Left cardiac atrium (tissue), 4 donors: ENCODE data around the gene RFC1. TPM values are rescaled to one million over a fixed set of nuclear protein-coding genes. Genes with fewer than 3 reads are reported as not detected.
A peak's percentile ranks its signal among the peaks of the same experiment; 100 is the strongest.
"Not testable (repeated sequence)": the region's sequence is repeated elsewhere in the genome, so short reads cannot be mapped to it uniquely, and the experiment has no call there.

Experiments
- ATAC-seq, 2 donors: fragments of 200-7000 bp; cut with Tn5 transposase; one replicate each; pipeline ENCODE4 v1.9.1; 2020; ENCODE audit warnings: mild to moderate bottlenecking in 2 of 2, moderate library complexity in 2 of 2
- DNase-seq: peaks from one replicate; pipeline ENCODE4 v3.0.0-alpha.2; 2020
- intact Hi-C, 2 donors: fragments of 100-400 bp; cut with DNase I; formaldehyde crosslinking; loops; one replicate each; pipeline versions ENCODE4 v1.14.1 to v1.15.1; 2022 to 2023
- total RNA-seq, 2 donors: library from RNA; stranded (reverse); fragmentation: NEBNext Ultra II Directional; extraction: Animal tissue kit (Norgen Biotek cat#: 25700); gene quantifications; one replicate each; pipeline ENCODE4 v1.2.1, GENCODE V29; 2021
- donor health status: DM: no; HTN: yes; CAD: no.
- donor health status: DM: no; HTN: yes; CAD: no; lungs with severe emphysema.
- donor health status: DM: yes; HTN: yes; CAD: no.
- donor health status: Dilated cardiomyopathy.

Gene RFC1
- total RNA-seq, 2 donors from 2014 or later = 25.8 to 26.3 TPM

DNA sequence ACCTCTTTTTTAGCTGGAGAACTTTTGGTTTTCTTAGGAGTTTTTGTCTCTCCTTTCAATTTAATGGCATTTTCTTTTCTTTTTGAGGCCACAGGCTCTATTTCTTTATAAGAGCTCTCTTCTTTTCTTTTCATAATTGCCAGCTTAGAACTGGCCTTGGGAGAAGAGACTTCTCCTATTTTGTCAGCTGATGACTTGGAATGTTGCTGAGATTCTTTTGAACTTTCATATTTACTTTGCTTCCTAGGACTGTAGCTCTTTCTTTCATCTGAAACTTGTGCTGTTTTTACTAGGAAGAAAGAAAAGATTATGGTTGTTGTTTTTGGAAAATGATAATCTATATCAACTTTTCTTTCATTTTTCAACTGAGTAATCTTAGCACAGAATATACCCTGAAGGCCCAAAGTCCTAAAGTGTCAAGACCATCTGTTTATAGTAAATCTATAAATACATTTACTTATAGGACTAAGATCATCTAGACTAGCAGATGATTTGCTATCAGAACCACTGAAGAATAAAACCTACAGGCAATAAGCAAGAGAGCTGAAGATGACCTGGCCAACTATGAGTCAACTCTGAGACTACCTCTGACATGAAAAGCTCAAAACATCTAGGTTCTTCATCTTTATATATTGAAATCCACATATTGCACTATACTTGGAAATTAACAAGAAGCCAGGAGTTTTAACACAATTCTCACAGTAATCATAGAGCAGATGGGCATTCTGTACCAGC is 45.6 kb downstream of the RFC1 start:
- ATAC-seq = peak in 1 of 2 donors; percentile 30
- intact Hi-C loops = no loop called here
- no peak for DNase-seq

DNA sequence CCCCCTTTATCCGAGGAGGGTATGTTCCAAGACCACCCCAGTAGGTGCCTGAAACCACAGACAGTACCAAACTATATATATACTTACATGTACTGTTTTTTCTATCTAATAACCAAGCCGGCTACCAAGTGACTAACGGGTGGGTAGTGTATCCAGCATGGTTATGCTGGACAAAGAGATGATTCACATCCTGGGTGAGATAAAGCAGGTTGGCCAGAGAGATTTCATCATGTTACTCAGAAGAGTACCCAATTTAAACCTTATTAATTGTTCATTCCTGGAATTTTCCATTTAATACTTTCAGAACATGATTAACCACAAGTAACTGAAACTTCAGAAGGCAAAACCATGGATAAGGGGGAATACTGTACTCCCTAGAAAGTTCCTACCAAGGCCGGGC is 46.5 kb downstream of the RFC1 start:
- ATAC-seq (peak in 1 of 2 donors; percentile 86), DNase-seq (no peak)
- intact Hi-C loops = loop anchor here in 1 of 2 donors (10.0 kb wide), 1 partner anchor 125 kb away; no protein-coding TSS in a partner anchor

DNA sequence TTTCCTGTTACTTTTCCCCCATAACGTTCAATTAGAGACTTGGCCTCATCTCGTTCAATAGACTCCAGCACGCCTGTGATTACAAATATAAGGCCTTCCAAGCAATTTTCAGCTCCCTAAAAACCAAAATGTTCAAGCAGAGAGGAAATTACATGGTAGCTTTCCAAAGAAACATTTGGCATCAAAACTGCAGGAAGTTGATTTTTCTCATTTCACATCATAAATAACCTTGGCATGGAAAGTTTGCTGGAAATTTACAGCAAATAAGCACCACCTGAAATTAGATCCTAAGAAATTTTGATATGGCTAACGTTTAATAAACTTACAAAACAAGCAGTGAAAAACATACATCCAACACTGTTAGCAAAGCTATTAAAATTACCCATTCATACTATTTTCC is 53.3 kb downstream of the RFC1 start:
- DNase-seq = no peak
- intact Hi-C loops = loop anchor here in 1 of 2 donors (10.0 kb wide), 1 partner anchor 132 kb away; no protein-coding TSS in a partner anchor
- ATAC-seq = no peak

DNA sequence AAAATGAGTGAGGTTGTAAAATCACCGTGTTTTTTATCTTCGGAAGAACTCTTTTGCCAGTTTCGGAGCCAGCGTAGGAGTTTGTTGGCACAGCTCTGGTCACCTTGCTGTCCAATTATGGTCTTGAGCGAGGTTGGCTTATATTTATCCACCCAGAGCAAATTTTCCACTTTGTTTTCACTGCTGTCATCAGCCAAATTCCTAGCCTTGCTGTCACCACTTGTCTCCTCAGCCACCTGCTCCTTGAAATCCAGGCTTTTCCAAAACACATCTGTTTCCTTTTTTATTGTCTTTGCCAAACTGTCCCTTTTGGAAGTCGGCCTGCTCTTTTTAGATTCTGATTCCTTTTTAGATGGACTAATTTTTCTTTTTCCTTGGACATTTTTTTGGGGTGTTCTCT is 57.6 kb downstream of the RFC1 start:
- intact Hi-C loops = no loop called here
- DNase-seq (no peak), ATAC-seq (peak; percentile 73 to 77)

DNA sequence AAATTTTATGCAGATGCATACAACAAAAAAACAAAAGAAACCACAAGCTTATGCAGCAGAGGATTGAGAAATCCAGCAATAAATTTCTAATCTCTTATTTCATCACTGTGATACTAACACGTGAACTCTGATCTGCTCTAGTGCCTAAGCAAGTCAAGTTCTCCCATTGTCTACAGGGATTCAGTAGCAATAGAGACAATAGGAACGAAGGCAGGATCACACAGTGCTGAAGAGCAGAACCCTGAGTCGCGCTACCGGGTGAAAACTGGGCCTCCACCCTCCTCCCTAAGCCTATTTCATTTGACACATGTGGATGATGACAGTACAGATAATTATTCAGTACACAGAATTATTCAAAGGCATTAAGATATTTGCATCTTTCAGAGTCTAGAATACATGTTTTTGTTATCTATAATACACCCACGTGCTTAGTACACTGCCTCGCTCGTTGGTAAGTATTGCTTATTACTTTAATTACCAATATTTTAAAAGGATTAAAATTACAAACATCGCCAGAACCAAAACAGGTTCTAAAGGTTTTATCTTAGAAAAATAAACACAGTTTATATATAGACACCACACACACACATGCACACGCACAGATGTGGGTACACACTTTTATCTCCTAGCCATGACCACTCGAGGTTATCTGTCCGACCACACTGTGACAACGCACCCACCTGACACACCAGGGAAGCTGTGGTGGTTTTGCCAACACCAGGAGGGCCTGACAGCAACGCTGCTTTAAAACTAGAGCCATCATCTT is 60.1 kb downstream of the RFC1 start:
- peak; percentile 71 to 80 for ATAC-seq
- intact Hi-C loops = no loop called here
- DNase-seq = no peak

DNA sequence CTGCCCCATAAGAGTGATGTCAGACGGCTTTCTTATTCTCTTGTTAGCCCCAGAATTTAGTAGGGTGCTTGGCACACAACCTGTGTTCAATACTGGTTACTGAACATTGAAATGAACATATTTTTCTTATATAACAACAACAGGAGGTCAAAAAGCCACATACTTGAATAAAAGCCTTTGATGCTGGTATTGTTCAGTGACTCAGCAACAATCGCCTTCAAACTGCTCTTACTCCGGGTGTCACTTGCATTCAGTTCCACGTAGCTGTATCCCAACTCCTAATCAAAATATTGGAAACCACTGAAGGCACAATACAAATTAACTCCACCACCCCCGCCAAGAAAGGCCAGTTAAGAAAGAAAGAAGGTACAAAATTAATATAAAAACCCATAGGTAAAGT is 61.5 kb downstream of the RFC1 start:
- no peak for DNase-seq
- ATAC-seq = no peak
- intact Hi-C loops = no loop called here

DNA sequence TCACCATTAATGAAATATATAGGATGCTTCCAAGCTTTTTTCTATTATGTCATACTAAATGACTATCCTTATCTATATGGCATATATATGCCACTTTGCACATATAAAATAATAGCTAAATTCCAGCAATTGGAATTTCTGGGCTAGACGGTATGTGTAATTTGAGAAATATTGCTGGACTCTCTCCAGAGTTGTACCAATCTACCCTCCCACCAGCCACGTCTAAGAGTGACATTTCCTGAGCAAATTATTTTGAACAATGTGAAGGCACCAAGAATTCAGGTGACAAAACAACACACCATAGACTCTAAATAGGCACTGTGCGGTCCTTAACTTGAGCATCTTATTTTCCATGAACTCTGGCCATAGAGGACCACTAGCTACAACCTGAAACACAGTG is 62.3 kb downstream of the RFC1 start:
- ATAC-seq (no peak), DNase-seq (no peak)
- intact Hi-C loops = no loop called here

DNA sequence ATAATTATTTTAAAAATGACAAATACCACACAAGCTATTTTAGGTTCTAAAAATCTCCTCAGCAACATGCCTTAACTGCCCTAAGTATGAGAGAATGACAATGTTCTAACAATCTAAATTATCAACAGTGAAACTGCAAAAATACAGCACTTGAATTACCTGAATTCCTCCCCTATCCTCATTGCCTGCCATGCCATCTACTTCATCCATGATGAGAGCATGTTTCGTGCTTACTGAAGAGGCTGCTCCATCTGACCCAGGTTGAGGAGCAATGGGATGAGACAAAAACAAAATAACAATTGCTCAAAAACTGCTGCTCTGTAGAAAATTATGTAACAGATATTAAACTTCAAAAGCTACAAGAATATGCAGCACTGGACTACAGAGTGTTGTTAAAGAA is 63.3 kb downstream of the RFC1 start:
- ATAC-seq (no peak), DNase-seq (no peak)
- intact Hi-C loops = no loop called here

DNA sequence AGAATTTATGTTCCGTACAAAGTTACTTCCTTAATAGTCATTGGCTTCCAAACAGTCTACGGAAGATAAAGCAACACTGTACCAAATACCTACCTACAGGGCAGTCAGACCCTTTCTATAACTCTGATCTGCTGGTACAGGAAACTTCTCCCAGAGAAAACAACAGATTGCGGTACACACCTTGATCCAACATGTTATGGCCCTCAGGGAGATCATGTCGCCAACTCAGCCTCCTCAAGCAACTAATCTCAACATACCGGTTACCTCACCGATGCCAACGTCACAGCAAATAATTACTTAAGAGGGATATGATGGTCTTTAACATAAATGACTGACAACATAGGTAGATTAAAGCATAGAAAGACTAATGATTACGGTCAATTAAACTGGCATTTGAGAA is 70.4 kb downstream of the RFC1 start:
- ATAC-seq = no peak
- intact Hi-C loops = no loop called here
- DNase-seq = no peak

DNA sequence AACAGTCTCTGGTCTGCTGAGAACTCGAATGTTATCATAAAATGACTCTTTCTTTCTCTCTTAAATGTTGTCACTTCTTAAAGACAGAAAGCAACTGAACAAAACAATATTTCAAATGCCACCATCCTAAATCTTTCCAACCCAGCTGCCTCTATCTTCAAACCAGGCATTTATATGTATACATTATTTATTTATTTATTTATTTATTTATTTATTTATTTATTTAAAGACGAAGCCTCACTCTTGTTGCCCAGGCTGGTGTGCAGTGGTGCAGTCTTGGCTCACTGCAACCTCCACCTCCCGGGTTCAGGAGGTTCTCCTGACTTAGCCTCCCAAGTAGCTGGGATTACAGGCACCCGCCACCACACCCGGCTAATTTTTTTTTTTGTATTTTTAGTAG is 73.7 kb downstream of the RFC1 start:
- ATAC-seq, DNase-seq, intact Hi-C loops: not testable (repeated sequence)

DNA sequence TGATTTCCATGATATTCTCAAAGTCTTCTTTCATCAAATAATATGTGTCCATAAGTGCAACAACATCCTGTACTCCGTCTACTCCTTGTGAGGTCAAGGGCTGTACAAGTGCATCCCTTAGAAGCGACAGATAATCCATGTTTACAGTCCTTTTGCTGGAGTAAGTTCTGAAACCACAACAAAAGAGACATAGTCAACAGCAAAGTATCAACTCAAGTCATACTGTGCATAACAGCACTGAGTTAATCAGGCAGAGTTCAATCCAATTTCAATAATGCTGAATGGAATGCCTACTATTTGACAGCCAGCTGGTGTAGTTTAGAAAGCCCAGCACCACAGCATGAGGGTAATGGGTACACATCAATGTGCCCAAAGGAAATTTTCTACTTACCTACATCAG is 74.5 kb downstream of the RFC1 start:
- intact Hi-C loops = no loop called here
- no peak for DNase-seq
- no peak for ATAC-seq

DNA sequence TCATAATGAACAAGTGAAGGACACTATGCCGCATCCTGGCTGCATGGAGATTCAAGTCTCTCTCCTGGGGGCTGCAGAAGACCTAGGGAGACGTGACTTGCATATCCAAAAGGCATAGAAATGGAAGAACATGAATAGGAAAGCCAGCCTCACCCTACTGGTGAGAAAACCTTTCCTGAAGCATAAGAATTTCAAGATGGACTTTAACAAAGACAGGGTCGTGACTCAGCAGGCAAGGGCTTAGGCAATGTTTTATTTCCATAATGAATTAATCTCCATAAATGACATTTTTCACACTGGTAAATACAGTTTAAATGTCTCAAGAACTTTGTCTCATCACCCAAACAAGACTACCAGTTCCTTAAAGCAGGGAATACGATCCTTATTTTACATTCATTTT is 78.9 kb downstream of the RFC1 start:
- DNase-seq (no peak), ATAC-seq (no peak)
- intact Hi-C loops = no loop called here

DNA sequence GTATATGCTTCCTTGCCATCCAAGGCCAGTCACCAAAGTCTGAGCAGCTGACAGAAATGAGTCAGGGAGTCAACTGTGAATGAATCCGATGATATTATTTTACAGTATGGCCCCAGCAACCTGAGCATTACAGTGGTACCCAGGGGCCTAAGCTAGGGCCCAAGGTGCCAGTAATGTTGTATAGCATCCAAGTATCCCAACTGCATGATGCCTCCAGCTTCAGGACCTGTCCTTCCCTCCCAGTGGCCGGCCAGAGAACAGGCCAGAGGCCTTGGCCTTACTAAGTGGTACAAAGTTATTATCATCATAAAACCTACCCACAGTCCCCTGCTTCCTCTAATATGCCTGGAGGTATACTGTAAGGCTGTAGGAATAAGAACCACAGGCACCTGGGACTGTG is 79.9 kb downstream of the RFC1 start:
- intact Hi-C loops = no loop called here
- no peak for DNase-seq
- no peak for ATAC-seq

DNA sequence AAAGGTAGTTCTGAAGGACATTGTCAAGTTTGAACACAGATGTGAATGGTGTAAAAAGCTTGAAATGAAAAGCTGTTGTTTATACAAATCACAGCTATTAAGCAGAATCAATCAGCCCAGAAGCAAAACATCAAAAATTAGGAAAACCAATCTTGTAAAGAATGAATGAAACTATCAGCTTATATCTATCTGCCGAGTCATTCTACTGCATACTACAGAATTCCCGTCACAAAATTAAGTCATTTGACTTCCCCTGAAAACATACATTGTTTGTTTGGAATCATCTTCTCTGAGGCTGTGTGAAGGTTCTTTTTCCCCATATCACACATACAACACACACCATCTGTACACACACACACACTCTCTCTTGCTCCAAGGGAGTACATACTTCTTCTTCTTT is 80.3 kb downstream of the RFC1 start:
- DNase-seq (no peak), ATAC-seq (no peak)
- intact Hi-C loops = no loop called here

DNA sequence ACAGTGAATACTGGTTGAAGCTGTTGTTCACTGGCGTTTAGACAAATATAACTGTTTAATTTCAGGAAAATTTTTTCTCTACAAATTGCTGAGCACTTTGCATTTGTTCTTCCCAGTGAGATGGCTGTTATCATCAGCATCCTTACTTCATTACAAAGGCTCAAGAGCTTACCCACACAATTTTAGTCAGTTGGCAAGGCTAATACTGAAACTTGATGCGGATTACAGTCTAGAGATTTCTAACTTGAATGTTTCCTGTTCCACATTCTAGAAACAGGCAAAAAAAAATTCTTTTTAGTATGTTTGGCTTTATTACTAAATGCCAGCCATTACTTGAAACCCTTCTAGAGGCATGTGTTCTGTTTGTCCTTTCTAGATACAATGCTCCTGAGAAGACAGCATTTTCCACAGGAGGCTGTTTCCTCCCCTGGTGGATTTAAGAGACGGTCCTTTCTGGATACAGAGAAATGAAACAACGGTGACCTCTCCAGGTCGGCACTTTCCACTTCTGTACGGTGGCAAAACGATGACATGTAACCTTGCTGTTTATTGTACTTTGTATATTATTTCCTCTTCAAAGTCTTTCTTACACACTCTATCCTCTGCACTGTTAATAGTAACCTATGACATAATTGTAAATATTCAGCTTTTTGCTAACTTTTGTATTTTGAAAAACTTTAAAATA is 80.9 kb downstream of the RFC1 start:
- no peak for DNase-seq
- no peak for ATAC-seq
- intact Hi-C loops = no loop called here

DNA sequence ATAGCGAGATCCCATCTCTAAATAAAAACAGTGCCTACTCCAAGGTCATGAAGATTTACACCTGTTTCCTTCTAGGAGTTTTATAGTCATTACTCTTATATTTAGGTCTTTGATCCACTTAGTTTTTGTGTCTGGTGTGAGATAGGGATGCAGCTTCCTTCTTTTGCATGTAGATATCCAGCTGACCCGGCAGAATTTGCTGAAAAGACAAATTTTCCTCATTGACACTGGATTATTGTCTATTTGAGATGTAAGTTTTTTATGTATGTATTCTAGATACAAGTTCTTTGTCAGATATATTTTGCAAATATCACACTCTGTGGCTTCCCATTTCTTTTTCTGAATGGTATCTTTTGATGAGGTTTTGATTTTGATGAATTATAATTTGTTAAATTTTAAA is 85.4 kb downstream of the RFC1 start:
- no peak for DNase-seq
- no peak for ATAC-seq
- intact Hi-C loops = no loop called here

DNA sequence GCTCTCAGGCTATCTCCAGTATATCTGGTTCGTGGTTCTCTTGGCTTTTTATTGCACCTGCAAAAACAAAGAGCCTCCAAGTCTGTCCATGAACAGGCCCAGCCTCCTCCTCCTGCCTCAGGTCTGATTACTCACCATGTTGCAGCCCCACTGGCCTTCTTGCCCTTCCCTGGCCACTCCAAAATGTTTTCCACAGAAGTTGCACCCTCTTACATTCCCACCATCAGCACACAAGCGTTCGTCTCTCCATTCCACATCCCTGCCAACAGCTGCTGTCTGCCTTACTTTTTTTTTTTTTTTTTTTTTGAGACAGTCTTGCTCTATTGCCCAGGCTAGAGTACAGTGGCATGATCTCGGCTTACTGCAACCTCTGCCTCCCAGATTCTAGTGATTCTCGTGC is 86.7 kb downstream of the RFC1 start:
- no peak for ATAC-seq
- intact Hi-C loops = no loop called here

DNA sequence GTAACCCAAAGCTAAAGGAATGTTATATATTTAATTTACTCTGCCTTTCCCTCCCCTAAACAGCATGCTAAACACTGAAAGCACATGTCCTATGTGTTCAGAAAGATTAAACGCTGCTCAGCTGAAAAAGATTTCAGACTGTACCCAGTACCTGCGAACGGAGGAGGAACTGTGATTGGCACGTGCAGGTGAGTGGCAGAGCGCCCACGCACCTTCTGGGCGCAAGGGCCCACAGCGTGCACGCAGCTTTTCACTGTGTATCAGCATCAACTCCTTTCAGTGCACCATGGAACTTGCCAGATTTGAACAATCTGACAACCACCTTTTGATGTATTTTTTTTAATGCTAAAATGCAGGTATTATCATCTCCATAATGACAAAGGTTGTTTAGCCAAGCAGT is 87.7 kb downstream of the RFC1 start:
- intact Hi-C loops = no loop called here
- DNase-seq (no peak), ATAC-seq (no peak)

More for the DNA sequence above, 86.7 kb downstream of the RFC1 start:
- no peak for DNase-seq

DNA sequence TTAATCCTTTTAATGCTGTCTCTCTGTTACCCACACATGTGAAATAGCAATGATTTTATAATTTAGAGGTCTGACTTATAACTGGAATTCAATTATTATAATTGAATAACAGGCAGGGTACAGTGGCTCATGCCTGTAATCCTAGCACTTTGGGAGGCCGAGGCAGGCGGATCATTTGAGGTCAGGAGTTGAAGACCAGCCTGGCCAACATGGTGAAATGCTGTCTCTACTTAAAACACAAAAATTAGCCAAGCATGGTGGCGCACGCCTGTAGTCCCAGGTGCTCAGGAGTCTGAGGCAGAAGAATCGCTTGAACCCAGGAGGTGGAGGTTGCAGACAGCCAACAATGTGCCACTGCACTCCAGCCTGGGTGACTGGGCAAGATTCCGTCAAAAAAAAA is 88.5 kb downstream of the RFC1 start:
- DNase-seq = not testable (repeated sequence)

DNA sequence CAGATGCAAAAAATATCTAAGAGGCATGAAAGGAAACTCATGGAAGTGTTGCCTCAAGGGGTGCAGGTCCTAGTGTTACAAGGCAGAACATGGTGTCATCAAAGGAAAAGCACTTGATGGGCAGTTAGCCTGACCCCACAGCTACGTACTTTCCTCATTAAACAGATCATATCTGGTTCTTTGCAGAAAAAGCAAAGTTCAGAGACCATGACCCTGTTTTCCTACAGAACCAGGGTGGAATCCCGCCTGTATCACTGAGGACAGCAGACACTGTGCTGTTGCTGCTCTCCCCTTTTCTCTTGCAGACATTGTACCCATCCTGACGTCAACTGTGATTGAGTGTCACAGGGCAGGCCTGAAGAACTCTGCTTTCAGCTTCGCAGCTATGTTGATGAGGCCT is 91.7 kb downstream of the RFC1 start:
- intact Hi-C loops = no loop called here
- DNase-seq = no peak
- no peak for ATAC-seq

More for the DNA sequence above, 88.5 kb downstream of the RFC1 start:
- intact Hi-C loops, ATAC-seq: not testable (repeated sequence)
